Activated CD8-positive, alpha-beta memory T cell treated with anti-CD3 and anti-CD28 coated beads, Interleukin-2, amount 50 U/mL, for 24 hours (primary cell): ENCODE data around the gene TFPI.

Source experiments
- DNase-seq: peaks from one replicate; pipeline ENCODE4 v3.0.0-alpha.2; 2020; ENCODE audit errors: extremely low read depth

The TFPI gene

DNA sequence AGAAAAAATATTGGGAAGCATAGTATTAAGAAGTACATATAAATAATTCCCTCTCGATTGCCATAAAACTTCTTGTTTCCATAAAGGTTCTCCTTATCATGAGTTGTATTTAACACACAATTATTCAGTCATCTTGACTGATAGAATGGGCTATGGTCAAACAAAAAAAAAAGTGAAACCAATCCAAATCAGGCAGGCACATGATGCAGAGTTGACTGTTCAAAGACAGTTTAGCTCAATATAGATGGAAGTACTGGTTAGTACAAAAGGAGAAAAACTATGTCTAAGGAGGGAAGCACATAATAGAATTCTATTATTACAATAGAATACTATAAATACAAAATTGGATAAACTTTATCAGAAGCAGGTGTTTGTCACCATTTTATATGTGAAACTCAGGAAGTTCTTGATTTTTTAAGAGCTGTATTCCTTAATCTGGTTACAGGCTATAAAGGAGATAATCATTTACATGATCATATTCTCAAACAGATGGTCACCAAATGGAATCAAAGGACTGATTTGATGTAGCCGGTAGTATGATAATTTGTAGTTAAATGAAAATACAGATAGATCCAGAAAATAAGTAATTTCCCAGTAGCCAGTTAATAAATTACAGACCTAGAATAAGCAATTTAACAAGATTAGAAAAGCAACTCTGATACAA, 88.0 kb downstream of the TFPI start:
- DNase-seq: no peak

DNA sequence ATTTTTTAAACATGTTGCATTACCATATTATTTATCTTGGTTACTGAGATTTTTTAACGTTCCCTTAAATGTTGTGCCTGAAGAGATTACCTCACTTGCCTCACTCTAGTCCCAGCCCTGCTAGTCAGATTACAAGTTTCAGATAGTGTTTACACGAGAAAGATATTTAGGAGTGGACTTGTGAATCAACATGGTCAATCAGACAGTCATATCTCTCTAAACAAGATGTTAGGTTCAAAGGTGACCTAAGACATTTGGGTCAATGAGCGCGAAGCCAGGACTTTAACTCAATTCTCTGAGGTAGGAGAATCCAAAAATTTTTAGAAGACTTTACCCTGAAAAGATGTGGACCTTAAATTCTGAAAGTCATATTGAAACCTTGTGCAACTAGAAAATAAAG, 91.4 kb downstream of the TFPI start:
- no peak for DNase-seq

DNA sequence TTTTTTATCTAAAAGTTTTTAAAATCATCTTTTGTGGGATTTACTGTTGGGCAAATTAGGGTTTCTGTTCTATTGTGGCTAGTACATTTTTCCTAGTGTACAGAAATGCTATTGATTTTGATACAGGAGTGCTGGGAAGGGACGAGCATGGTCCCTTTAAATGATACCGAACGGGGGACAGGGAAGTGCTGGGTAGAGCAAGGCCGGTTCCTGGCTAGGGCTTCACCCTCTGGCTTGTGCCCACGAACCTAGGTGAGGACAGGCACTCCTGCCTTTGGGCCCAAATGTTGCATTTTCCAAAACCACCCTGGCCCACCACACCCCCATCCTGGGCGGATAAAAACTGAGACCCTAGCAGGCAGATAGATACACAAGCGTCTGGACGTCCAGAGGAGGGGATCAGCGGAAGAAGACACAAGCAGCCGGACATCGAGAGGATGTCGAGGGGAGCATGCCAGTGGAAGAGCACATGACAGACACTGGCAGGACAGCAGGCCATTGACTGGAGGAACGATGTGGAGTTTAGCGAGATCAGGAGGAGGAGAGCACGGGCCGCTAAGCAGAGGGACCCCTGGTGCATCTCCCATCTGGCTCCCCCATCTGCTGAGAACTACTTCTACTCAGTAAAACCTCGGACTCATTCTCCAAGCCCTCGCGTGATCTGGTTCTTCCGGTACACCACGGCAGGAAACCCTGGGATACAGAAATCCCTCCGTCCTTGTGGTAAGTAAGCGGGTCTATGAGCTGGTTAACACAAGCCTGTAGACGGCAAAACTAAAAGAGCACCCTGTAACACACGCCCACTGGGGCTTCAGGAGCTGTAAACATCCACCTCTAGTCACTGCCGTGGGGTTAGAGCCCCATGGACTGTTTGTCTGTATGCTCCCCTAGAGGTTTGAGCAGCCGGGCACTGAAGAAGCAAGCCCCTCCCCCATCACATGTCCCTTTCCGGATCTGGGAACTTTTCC, 92.7 kb downstream of the TFPI start:
- no peak for DNase-seq

DNA sequence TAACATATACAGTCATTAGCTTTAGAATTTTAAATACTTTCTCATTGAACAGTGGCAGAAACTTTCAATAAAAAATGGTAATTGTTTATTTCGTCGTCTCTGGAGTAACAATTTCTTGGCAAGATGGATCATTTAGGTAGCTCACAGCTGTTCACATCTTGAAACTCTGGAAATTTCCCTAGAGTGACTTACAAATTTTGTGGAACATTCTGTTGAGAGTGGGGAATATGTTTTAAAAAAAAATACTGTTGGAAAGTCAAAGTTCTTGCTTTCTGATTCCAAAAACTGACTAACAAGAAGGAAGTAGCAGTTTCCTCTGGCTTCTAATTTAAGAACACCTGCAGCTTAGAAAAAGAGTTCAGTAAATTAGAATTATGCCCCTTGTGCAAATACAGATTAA, 95.0 kb downstream of the TFPI start:
- no peak for DNase-seq

DNA sequence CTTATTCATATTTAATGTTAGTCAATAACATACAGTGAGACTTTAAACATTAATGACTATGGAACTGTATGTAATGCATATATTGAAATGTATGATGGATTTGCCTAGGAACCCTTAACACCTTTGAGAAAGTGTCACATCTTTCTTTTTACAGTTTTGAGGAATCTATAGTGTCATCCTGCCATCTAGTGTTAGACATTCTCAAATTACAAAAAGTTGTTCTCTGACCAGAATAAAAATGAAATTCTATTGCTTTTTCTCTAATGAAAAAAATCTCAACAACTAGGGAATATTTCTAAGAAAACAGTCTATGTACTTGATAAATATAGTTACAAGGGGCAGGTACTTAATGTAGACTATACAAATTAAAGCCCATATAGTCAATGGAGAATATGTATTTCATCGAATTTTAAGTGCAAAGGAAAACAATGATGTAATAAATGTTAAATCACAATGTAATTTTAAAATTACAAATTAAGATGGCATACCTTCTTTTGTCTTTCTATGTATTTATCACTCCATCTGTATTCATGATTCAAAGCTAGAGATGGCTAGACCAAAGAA, 101.1 kb downstream of the TFPI start:
- no peak for DNase-seq

DNA sequence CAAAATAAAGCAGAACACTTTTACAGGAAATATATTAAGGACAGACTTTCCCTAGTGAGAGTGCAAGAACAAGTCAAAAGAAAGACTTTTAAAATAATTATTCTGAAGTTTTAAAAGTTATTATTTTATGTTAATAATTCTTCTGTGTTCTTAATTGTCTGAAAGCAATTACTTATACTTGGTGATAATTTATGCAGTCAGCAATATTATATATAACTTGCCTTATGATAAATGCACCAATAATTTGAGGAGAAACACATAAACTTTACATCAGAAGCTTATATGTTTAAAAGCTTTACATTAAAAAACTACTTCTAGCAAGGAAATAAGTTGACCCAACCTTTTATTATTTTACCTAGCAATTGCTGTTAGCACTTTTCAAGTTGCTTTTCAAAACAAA, 102.7 kb downstream of the TFPI start:
- DNase-seq: no peak

DNA sequence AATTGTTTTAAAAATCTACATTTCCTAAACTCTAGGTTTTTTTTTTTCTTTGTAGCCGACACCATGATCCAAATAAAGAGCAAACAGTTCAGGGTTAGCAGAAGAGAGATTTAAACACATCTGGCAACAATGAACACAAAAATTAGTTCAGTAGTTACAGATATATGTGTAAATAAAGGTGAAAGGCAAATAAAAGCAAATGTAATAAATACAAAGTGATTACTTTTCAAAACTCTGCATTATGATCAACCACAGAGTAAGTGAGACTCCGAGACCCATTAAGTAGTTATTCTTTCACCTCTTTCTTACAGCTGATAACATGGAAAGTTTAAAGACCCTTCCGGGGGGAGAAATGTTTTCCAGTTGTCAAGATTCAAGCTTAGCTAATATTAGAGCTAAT, 106.9 kb downstream of the TFPI start:
- DNase-seq: no peak

DNA sequence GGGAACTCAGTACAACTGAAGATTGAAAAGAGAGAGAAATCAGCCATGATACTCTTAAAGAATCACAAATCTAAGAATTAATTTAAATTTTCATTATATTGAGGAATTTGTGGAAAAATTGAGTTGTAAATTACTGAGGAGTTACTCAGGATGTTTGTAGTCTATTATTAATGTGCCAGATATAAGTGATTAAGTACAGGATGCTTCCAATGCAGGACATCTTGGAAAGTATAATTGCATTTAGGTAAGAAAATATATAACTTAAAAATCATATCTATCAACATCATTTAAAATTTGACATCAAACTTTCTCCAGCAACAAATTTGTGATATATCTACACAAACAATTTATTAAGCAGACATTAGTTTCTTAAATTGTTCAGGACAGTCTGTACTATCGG, 107.5 kb downstream of the TFPI start:
- DNase-seq: no peak

DNA sequence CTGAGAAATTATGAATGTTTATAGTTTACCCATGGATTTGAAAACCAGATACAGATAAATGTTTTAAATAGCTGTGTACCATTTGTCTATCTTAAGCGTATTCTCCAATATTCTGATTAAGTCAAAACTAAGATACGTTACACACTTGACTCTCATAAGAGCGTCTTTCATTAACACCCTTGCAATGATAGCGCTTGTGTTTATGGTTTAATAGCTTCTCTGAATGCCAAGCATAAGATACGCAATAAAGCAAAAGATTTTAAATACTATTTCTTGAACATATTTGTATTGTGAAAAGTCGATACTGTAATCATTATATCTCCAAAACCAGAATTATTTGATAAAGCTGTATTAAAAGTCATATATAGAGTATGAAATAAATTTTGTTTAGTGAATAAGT, 109.2 kb downstream of the TFPI start:
- no peak for DNase-seq

DNA sequence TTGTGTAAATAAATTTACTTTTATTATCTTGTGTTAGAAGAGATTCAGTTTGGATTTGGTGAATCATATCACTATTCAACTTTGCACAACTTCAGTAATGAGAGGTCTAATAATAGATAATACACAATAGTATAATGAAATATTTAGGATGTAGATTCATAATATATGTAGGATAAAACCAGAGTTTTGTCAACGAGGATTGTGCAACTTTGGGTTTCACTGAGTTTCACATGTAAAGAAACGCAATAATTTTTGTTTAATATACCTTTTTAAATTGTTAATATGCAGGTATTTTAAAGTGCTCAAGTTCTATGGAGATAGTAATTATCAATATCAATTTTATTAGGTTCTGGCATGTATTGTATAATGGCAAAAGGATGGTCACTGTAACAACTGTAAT, 111.5 kb downstream of the TFPI start:
- DNase-seq: no peak

DNA sequence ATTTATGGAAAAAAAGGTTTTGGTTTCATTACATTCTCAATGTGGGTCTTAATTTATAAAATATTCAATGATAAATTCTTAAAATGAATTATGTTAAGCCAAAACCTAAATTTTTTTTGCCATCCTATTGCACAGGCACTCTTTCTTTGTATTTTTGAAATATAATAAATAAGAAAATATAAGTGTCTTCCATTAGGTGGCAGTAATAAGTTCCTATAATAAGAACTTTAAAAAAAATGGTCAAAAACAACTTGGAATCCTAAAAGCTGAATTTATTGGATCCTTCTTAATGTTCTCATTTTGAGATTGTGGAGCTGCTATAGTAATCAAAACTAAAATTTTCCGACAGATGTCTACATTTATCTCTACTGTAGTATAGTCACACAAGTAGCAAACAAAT, 111.9 kb downstream of the TFPI start:
- DNase-seq: no peak

DNA sequence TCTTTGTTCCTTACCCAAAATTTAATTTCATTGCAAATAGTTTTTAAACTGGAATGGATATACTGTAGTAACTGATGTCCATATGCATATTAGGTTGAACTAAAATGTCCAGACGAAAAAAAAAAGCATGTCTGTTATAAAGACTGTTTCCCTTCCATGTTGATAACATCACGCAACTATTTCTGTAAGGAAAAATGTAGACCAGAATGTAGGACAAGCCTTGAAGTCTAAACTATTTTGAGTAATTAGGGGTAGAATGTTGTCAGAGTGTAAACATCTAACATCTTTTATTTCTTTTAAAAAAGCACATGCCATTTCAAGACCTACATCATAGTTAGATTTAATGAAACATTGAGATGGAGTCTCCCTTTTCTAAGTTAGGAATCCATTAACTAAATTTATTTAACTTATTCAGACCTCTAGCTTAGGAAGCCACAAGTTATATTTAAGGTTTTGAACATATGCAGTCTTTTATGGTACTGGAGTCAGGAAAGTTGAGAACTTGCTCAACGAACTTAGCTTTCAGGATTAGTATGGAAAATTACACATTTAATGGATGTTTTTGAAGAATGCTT, 114.0 kb downstream of the TFPI start:
- no peak for DNase-seq

DNA sequence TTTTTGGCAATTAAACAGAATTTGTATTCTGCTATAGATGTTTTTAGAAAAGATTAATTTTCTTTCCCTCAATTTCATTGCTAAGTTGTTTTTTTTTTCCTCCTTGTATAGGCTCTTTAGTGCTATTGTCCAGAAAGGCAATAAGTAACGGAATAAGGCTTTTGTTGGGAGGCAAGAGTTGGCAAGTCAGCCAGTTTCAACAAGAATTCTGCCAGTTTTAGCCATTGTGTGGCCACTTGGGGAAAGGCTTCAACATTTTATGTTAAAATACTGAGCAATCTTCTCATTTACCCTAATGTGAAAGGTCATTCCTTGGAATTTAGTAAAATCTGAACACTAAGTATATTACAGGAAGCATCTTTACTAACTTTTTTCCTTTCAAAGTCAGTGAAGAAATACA, 115.8 kb downstream of the TFPI start:
- DNase-seq: no peak

DNA sequence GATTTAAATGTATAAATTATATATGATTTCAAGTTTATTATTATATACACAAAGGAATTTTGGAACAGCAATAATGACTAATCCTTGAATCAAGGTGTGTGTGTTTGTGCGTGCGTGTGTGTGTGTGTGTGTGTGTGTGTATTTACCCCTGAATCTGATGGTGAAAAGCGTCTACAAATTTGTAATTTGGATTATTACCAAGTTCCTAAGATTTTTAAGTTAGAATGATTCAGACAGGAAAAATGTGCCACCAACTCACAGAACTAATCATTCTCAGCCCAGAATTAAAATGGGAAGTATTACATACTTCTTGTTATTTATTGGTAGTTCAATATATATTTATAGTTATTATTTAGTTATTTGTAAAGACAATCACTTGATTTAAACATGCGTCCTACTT, 118.5 kb downstream of the TFPI start:
- DNase-seq: no peak

DNA sequence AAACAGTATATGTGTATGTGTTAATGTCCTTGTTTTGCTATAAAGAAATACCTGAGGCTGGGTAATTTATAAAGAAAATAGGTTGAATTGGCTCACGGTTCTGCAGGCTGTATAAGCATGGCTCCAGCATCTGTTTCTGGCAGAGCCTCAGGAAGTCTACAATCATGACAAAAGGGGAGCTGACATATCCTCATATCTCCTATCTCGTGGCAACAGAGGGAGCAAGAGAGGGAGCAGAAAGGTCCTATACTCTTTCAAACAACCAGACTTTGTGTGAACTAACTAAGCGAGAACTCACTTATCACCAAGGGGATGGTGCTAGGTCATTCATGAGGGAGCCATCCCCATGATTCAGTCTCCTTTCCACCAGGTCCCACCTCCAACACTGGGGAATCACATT, 119.2 kb downstream of the TFPI start:
- DNase-seq: no peak

DNA sequence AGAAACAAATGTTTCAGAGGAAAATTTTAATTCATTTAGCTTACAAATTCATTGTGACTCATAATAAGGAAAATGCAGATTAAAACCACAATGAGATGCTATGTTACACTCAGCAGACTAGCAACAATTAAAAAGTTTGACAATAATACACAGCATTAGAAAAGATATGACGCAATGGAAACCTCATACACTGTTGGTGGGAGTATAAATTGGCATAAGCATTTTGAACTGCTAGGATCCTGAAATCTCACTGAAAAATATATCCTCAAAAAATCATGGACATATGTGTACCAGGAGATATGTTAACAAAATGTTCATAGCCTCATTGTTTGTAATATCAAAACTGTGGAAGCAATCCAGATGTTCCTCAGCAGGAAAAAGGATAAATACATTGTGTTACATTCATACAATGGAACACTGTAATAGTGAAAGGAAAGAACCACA, 119.9 kb downstream of the TFPI start:
- no peak for DNase-seq

DNA sequence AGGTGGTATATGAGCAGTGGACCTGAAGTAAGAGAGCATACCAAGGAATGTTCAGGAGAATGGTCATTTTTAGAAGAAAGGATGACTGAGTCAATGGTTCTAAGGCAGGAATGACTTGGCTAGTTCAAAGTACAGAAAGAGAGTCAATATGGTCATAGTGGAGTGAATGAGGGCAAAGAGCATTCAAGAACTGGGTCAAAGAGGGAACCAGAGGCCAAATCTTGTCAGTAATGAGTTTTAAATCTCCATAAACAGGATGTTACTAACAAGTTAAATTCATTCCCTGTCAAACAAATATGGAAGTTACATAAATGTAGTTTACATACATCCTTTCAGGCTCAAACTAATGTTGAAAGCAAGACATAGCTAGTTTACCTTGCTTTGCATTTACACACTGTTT, 122.3 kb downstream of the TFPI start:
- DNase-seq: no peak

DNA sequence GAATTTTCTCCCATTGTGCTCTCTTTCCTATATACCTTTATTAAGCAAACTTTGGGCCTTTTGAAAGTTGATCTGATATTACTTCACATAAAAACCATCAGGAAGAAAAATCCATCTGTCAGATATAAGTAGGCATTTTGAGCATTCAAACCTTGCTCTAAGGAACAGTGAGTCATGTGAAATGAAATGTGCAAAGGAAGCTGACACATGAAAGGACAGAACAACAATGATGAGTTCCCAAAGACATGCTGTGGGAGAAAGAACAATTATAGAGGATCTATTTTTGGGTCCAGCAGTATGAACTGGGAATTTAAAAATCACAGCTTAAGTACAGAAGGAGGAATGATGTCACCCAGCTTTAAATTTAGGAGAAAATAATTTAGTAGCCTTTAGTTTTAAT, 124.2 kb downstream of the TFPI start:
- no peak for DNase-seq

DNA sequence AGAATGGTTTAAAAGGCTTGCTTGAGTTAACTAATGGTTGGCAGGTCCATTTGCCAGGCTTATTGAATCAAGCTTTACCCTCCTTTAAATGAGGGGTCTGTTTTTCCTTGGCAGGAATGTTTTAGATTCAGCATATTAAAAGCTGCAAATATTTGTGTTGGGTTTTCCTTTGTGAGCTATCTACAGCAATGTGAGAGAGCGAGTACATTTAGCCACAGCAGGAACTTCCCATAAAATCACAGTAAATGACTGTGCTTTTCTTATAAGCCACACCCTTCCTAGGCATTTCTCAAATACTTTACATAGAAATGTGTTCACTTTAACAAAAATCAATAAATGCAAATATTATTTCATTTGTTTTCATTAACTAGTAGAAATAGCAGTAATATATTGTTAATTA, 130.1 kb downstream of the TFPI start:
- no peak for DNase-seq

DNA sequence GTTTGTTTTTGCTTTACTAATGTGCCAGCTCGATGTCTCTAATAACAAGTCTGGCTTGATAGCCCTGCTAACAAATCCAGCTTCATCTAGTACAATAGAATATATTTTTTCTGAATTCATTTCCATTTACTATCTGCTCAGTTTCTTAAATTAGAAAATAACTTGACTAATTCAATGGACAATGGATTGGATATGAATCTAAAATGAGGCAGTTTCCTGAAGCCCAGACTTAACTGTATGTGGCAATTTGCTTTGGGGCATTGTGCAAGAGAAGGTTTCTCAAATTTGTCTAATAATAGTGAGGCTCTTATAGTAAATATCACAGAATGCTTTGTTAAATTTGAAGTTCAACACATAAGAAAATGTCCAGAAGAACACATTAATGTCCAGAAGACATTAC, 132.0 kb downstream of the TFPI start:
- DNase-seq: no peak

DNA sequence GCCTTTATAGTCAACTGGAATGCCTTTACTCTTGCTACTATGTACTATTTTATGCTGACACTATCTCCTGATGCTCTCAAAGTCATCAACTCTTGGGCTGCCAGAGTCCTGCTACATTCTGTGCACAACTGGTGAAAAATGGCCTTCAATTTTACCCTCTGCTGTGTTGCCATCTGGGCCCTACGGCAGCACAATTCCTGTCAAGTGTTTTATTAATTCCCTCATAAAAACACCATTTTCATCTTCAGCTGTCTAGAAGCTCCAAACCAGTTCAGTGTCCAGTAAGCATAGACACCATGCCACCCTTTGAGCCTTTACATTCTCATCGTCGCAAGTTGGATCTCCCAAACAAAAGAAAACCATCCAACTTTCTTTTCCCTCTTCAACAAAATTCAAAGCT, 132.7 kb downstream of the TFPI start:
- DNase-seq: no peak

DNA sequence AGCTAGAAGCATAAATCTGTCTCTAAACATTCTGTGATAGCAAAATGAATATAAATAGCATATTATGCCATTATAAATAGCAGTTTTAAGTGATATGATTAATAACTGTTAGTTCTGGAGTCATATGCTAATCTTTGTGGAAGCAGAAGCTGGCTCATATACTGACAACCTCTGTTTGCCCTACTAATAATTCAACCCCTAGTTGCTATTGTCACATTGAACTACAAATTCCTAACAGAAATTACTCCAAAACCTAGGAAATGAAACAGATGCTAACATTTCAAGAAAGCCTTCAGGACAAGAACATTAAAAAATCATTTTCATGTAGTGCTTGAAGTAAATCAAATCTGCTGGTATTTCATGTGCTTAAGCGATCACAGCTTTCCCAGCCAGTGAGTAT, 134.4 kb downstream of the TFPI start:
- no peak for DNase-seq

DNA sequence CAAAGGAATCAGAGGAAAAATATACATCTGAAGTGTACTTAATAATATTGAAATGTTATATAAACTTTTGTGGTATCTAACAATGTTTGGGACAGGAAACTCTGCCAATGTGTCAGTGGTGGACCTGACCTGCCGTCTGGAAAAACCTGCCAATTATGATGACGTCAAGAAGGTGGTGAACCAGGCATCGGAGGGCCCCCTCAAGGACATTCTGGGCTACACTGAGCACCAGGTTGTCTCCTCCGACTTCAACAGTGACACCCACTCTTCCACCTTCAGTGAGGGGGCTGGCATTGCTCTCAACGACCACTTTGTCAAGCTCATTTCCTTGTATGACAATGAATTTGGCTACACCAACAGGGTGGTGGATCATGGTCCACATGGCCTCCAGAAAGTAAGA, 138.8 kb downstream of the TFPI start:
- no peak for DNase-seq
